NCI-H69 (cell line): Measurements from ENCODE around the gene EEFSEC.

Experiments used
- DNase-seq: peaks from one replicate; lab custom pipeline; 2025; lab: John Stamatoyannopoulos, UW

Gene EEFSEC

DNA sequence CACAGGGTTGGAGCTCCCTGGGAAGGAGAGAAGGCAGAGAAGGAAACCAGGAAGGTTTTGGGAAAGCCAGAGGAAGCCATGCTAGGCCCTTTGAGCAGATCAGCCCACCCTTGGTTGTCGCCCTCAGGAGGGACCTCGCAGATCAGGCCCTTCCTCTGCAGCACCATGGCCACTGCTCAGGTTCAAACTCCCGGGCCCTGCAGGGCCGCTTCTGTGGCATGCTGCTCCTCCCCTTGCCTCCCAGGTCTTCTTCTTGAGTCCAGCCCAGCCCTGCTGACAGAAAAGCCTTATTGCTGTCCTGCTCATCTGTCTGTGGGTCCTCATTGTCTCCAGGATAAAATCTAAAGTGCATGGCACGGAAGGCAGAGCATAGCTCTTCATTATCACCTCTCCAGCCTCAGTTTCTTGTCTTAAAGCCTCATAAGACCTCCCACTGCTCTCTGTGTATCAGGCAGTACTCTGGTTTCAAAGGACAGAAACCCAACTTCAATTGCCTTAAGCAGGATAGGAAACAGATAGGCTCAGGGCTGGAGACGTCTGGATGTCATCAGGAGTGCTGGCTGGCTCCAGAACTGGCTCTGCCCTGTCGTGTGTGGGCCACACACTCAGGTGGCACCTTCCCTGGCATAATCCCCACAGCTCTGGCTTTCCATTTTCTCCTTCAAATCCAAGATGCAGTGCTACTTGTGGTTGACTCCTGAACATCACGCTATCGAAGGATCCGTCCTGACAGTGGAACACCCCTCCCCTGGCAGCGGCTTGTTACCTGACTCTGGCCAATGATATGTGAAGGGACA, 118.5 kb downstream of the EEFSEC start:
- no peak for DNase-seq

DNA sequence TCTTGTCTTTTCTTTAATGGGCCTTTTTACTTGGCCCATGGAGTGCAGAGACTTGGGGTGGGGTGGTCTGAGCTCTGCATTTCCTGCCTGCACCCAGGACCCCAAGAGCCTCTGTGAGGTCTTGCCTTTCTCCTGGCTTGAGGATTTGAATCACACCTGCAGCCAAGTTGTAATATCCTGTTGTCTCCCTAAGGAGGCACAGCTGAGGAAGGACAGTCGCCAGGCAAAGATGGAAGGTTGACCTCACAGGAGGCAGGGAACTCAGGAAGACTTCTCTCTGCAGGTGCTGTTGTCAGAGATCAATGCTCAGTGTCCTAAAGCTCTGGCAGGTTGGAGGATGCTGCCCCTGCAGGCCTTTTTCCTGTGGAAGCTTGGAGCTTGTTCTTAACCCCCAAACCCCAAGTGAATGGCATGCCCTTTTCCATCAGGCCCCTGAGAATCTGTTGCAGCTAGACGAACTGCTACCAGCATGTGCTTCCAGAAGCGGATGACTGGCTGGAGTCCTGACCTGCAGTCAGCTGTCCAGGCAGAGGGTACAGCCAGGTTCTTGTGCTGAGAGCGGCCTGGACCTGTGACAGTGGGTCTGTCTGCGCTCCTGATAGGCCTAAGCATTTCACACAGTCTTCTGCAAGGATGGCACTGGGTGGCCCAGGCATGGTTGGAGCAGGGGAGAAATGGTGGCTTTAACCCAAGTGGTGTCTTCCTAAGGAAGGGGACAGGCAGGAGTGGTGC, 120.0 kb downstream of the EEFSEC start:
- no peak for DNase-seq

DNA sequence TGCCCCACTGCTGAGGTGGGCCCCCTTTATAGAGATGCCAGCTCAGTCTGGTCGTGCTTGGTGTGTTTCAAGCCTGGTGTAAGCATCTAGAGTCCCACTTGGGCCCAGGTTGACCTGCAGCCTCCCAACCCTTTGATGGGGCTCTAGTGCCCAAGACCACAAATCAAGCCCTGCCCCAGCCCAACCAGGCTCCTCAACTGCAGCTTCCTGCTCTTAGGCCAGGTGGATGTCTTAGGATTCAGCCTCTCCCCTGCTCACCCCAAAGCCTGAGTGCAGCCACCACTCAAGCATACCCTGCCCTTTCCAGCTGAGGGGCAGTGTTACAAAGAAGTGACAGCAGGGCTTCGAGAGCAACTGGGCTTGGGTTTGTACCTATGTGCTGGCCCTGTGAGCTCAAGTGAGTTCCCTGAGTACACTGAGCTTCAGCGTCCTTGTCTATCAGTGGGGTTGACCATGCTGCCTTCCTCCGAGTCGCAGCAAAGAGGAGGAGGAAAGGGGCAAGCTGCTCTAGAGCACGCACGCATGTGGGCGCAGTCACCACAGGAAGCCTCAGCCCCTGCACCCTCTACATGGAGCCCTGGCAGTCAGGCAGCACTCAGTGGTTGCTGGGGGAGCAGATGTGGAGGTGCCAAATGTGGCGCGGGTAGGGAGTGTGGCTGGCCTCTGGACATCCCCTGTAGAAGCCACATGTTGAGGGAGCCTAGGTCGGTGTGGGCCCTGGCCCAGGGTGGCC, 120.7 kb downstream of the EEFSEC start:
- DNase-seq: no peak

DNA sequence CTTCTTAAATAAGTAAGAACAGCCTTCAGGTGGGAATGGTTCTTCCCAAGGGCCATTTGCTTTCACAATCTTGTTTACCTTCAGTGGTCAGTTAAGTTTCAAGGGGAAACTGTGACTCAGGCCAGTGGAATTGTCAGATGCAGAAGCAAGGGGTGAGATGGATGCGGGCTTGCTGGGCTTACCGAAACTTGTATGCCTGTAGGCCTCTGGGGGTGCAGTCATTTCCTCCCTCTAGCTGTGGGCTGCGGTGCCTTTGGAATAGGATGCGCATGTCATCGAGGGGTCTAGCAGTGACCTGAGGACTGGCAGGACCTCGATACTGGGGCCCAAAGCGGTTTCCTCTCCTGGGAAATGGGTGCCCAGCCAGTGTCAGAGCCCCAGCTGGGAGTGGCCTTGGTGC, 121.6 kb downstream of the EEFSEC start:
- no peak for DNase-seq

DNA sequence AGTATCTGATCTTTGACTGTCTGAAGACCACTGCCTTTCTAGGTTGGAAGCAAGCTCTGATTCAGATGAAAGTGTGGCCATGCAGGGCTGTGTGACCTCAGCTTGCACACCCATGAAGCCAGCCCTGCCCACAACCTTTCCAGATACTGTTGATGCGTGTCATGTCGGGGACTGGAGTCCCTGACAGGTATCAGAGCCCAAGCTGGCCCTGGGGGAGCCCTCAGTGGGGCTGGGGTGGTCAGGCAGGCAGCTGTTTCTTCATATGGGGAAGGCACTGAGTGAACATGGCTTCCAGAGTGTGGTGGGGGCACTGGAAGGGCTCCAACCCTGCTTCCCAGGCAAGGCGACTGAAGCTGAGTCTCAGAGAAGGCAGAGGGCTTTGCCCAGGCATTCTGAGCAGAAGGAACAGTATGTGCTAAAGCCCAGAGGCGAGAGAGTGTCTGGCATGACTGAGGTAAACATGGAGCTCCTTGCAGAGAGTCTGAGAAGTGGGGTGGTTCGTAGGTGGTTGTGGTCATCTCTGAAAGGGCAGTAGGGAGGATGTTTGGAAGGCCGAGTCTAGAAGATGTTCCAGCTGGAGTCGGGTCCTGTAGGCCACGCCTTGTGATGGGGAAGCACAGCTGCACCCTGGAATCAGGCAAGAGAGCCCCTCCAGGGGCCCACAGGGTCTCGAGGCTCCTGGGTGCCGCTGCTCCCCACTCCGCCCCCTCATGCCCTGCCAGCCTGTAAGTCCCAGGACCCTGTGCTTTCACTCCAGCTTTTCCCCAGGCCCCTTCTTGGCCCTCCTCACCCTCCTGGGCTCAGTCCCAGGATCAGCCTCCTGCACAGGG, 122.2 kb downstream of the EEFSEC start:
- no peak for DNase-seq

DNA sequence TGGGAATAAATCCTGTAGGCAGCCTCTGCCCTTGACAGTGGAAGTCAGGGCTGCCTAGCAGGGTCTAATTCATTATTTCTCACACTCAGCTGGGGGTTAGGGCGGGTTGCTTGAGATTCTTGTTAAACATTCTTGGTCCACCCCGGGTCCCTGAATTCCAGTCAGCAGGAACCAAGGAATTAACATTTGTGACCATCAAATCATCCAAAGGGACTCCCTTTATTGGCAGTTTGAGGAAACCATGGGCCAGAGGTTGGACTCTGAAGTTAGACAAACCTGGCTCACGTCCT, 122.8 kb downstream of the EEFSEC start:
- DNase-seq: no peak

DNA sequence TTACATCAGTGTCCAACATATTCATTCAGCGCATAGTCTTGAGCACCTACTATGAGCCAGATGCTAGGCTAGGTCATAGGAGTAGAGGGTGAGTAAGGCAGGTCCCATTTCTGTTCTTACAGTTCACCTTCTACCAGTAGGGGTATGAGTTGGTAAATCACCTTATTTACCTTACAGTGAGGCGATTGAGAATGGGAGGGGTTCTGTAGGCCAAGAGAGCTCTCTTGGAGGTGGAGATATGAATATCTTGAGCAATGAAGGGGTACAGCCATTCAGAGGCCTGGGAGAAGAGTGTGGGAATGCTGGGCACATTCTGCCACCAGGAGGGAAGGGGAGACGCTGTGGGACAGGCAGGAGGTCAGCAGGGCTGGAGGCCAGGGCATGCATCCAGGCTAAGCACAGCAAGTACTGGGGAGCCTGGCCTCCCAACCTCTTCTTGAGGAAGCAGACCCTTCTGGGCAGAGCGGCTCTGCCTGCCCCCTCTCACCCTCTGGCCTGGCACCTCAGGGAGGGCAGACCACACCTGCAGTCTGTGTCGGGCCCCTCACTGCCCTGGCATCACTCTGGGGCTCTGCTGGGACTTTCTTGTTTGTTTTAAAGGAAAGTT, 123.4 kb downstream of the EEFSEC start:
- DNase-seq: no peak

- DNase-seq: peak; percentile 69
Measured at GRCh38 chr3:128277378-128278069, 124.2 kb downstream of the EEFSEC start.

GRCh38 chr3:128278130-128278529, 124.8 kb downstream of the EEFSEC start:
- DNase-seq: peak; percentile 69

DNA sequence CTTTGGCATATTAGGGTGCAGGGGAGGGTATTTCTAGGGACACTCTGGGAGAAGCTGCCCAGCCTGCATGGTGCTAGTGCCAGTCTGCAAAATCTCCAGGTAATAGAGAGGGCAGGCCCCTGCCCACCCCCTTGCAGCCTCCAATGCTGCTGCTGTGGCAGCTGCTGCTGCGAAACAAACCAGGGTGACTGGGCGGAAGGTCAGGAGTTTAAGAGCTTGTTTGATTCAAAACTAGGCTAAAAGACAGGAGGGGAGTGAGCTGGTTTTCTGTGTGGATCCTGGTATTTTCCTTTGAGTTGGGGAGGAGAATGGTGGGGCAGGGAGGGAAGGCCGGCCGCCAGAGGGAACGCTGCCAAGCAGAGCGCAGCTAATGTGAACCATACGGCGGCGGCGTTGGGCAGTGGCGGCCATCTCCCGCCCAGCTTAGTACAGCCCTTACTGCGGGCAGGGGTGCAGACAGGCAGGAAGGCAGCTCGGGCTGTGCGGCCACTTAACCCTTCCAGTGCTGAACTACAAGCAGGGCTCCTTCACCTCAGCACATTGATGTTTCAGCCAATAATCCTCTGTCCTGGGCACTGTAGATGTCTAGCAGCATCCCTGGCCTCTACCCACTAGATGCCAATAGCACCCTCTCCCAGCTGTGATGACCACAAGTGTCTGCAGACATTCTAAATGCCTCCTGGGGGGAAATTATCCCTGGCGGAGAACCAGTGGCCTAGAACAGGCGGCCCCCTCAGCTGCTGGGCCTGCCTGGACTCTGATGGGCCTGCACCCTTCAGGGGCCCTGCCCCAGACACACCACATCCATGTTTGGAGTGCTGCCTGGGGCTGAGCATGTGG, 125.7 kb downstream of the EEFSEC start:
- peak; percentile 80 for DNase-seq

GRCh38 chr3:128279601-128279880, 126.3 kb downstream of the EEFSEC start:
- DNase-seq: peak; percentile 22

DNA sequence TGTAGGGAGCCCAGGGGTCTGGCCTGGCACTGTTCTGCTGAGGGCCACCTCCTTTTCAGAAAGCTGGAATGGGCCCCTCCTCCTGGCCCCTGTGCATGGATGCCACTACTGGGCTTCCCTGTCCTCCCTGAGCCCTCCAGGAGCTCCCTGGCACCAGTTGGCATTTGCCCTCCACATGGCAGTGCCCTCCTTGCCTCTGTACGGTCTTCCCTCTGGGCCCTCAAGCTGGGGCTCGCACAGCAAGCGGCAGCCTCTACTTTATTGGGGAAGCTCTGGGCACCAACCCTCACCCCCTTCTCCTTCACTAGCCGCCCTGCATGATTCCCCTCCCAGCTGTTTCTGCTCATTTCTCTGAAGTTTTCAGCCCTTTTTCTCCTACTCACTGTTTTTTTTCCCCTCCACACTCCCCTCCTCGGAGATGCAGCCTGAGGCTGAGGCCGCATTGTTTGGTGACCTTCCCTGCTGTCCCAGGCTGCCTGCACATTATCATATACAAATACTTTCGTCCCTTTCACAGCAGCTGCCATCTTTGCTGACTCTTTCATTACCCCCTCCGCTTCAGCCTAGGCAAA, 127.3 kb downstream of the EEFSEC start:
- peak; percentile 92 for DNase-seq

DNA sequence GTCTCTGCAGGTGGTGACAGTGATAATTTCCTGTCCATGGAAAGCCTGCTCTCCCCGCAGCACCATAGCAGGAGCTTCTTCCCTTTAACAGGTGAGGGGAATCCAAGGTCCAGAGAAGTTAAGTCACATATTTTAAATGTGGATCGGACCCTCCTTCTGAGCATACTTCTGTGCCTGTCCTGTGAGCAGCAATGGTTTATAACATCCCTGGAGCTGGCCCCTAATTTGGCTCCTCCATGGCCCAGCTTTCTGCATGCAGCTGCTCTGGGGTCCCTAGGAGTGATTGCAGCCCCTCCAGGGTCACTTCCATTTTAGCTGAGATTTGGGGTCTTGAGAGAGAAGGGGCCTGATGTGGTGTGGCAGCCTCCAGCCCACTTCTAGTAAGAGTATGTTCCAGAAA, 127.8 kb downstream of the EEFSEC start:
- no peak for DNase-seq

GRCh38 chr3:128281461-128282367, 128.4 kb downstream of the EEFSEC start:
- no peak for DNase-seq

- no peak for DNase-seq
Measured at GRCh38 chr3:128282380-128283196, 129.3 kb downstream of the EEFSEC start.

GRCh38 chr3:128283421-128283820, 130.1 kb downstream of the EEFSEC start:
- no peak for DNase-seq

GRCh38 chr3:128285042-128285966, 132.0 kb downstream of the EEFSEC start:
- DNase-seq: no peak
